ENCODE data around the gene ACKR3. TPM values are rescaled to one million over a fixed set of nuclear protein-coding genes. Genes with fewer than 3 reads are reported as not detected.

ACKR3 gene
- total and polyA plus RNA-seq, 2 donors (not counting 1 experiment from before 2014, with no cell fraction given) = 0.17 to 1.5 TPM

DNA sequence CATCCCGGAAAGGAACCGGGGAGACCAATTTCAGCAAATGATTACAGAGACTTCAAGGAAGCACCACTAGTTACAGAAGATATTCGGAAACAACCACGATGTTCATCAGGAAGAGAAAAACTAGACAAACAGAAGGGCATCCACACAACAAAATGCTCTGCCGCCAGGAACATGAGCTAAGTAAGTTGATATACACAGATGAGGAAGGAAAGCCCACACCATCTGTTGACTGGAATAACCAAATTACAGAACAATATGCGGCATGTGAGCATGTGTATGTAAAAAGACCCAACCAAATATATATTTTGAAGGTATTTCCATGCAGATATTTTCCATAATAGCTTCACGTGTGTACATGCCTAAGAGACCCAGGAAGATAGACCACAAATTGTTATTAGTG, 47.0 kb downstream of the ACKR3 start:
- no peak overlapping the region for H3K4me2 ChIP-seq (ENCODE audit: extremely low read depth, insufficient read depth, low read length)
- H3K4me1 ChIP-seq (ENCODE audit: control insufficient read depth, extremely low read depth, insufficient read depth, low read length) = no peaks in the 10 kb centered on the region
- TF ChIP-seq, protein P1, sequence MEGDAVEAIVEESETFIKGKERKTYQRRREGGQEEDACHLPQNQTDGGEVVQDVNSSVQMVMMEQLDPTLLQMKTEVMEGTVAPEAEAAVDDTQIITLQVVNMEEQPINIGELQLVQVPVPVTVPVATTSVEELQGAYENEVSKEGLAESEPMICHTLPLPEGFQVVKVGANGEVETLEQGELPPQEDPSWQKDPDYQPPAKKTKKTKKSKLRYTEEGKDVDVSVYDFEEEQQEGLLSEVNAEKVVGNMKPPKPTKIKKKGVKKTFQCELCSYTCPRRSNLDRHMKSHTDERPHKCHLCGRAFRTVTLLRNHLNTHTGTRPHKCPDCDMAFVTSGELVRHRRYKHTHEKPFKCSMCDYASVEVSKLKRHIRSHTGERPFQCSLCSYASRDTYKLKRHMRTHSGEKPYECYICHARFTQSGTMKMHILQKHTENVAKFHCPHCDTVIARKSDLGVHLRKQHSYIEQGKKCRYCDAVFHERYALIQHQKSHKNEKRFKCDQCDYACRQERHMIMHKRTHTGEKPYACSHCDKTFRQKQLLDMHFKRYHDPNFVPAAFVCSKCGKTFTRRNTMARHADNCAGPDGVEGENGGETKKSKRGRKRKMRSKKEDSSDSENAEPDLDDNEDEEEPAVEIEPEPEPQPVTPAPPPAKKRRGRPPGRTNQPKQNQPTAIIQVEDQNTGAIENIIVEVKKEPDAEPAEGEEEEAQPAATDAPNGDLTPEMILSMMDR (conservative IDR thresholded peaks at IDR 0.05 in 1 of 2, IDR thresholded peaks at IDR 0.05 in 1 of 2; ENCODE audit: low read depth in 1 of 2, low read length in 2 of 2) = no peak
- TF ChIP-seq EZH2 (IDR thresholded peaks at IDR 0.05; ENCODE audit: low read length, missing control alignments) = no peak
- DNase-seq (ENCODE audit: low read depth in 2 of 2) = no peak
- H3K36me3 ChIP-seq (ENCODE audit: control insufficient read depth, insufficient read depth, low read length) = no peaks in the 10 kb centered on the region
- H3K27me3 ChIP-seq (ENCODE audit: control insufficient read depth, insufficient read depth, low read length) = no peaks in the 10 kb centered on the region
- H3K9ac ChIP-seq (ENCODE audit: insufficient read depth, low read length) = no peak overlapping the region
- no peaks in the 10 kb centered on the region for H3K9me3 ChIP-seq (ENCODE audit: control insufficient read depth, insufficient read depth, low read depth, low read length)
- H3K79me2 ChIP-seq (ENCODE audit: control insufficient read depth, insufficient read depth, low read length) = no peaks in the 10 kb centered on the region
- H3K27ac ChIP-seq (ENCODE audit: insufficient read depth, low read length) = no peak overlapping the region
- no peak overlapping the region for H3K4me3 ChIP-seq (replicated peaks in 1 of 4; ENCODE audit: control extremely low read depth in 1 of 4, insufficient read depth in 1 of 4, low read depth in 3 of 4, low read length in 4 of 4)
- H4K20me1 ChIP-seq (ENCODE audit: control insufficient read depth, extremely low read depth, insufficient read depth, low read length) = no peaks in the 10 kb centered on the region
- no peak overlapping the region for H2AFZ ChIP-seq (ENCODE audit: low read length)

DNA sequence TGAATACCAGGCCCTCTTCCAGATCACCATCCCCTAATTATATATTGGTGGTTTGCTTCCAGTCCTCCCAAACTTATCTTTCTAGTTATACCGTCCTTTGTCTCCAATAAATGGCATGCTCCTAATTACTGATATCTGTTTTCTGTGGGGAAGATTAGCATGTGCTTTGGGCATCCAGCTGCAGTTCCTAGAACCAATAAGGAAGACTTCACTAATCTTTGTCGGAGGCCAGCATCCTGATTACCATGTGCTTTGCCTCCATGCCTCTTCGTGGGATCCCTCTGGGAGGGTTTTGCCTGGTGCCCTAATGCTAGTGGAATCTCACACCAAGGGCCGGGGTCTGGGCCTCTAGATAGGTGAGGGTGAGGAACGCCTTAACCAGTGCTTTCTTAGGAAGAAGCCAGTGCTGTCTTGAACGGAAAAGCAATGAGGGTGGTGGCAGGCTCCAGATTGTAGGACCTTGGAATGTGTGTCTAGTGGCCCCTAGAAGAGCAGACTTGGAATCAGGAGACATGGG, 47.7 kb downstream of the ACKR3 start:
- Histone ChIP-seq H3K4me1 (ENCODE audit: control insufficient read depth, extremely low read depth, insufficient read depth, low read length) (no peaks in the 10 kb centered on the region), H3K4me3 (replicated peaks in 1 of 4; ENCODE audit: control extremely low read depth in 1 of 4, insufficient read depth in 1 of 4, low read depth in 3 of 4, low read length in 4 of 4) (no peak overlapping the region), H3K9me3 (ENCODE audit: control insufficient read depth, insufficient read depth, low read depth, low read length) (no peaks in the 10 kb centered on the region), H3K27me3 (ENCODE audit: control insufficient read depth, insufficient read depth, low read length) (no peaks in the 10 kb centered on the region), H3K36me3 (ENCODE audit: control insufficient read depth, insufficient read depth, low read length) (no peaks in the 10 kb centered on the region), H2AFZ (ENCODE audit: low read length) (no peak overlapping the region), H3K9ac (ENCODE audit: insufficient read depth, low read length) (no peak overlapping the region), H3K79me2 (ENCODE audit: control insufficient read depth, insufficient read depth, low read length) (no peaks in the 10 kb centered on the region), H4K20me1 (ENCODE audit: control insufficient read depth, extremely low read depth, insufficient read depth, low read length) (no peaks in the 10 kb centered on the region), H3K4me2 (ENCODE audit: extremely low read depth, insufficient read depth, low read length) (no peak overlapping the region), H3K27ac (ENCODE audit: insufficient read depth, low read length) (no peak overlapping the region)
- DNase-seq (ENCODE audit: low read depth in 2 of 2) = no peak
- TF ChIP-seq, protein P1 (conservative IDR thresholded peaks at IDR 0.05 in 1 of 2, IDR thresholded peaks at IDR 0.05 in 1 of 2; ENCODE audit: low read depth in 1 of 2, low read length in 2 of 2) = no peak
- TF ChIP-seq EZH2 (IDR thresholded peaks at IDR 0.05; ENCODE audit: low read length, missing control alignments) = no peak

DNA sequence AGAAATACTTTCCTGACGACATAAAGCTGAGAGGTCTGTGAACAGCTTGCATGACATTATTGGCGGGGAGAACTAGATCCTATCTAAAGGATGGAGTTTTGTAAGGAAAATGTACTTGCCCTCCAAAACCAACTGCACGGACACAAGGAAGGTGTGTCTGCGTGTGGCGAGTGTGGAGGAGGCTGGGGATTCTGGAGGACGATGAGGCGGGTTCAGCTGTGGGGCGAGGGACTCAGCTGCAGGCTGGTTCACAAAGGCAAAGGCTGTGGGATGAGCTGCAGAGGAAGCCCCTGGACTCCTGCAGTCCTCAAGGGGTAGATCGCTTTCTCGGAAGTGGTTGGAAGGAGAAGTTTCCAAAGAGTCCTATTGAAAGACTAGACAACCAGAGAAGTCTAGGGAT, 48.2 kb downstream of the ACKR3 start:
- TF ChIP-seq, protein P1 (conservative IDR thresholded peaks at IDR 0.05 in 1 of 2, IDR thresholded peaks at IDR 0.05 in 1 of 2; ENCODE audit: low read depth in 1 of 2, low read length in 2 of 2) = no peak
- no peak for TF ChIP-seq EZH2 (IDR thresholded peaks at IDR 0.05; ENCODE audit: low read length, missing control alignments)
- Histone ChIP-seq H3K27ac (ENCODE audit: insufficient read depth, low read length) (no peak overlapping the region), H3K27me3 (ENCODE audit: control insufficient read depth, insufficient read depth, low read length) (no peaks in the 10 kb centered on the region), H3K9ac (ENCODE audit: insufficient read depth, low read length) (no peak overlapping the region), H3K4me2 (ENCODE audit: extremely low read depth, insufficient read depth, low read length) (no peak overlapping the region), H3K4me3 (replicated peaks in 1 of 4; ENCODE audit: control extremely low read depth in 1 of 4, insufficient read depth in 1 of 4, low read depth in 3 of 4, low read length in 4 of 4) (no peak overlapping the region), H3K4me1 (ENCODE audit: control insufficient read depth, extremely low read depth, insufficient read depth, low read length) (no peaks in the 10 kb centered on the region), H3K9me3 (ENCODE audit: control insufficient read depth, insufficient read depth, low read depth, low read length) (no peaks in the 10 kb centered on the region), H4K20me1 (ENCODE audit: control insufficient read depth, extremely low read depth, insufficient read depth, low read length) (no peaks in the 10 kb centered on the region), H2AFZ (ENCODE audit: low read length) (no peak overlapping the region), H3K36me3 (ENCODE audit: control insufficient read depth, insufficient read depth, low read length) (no peaks in the 10 kb centered on the region), H3K79me2 (ENCODE audit: control insufficient read depth, insufficient read depth, low read length) (no peaks in the 10 kb centered on the region)
- no peak for DNase-seq (ENCODE audit: low read depth in 2 of 2)
